B cell (primary cell): ENCODE results near the gene FAM234A. TPM values are rescaled to one million over a fixed set of nuclear protein-coding genes. Genes with fewer than 3 reads are reported as not detected.

Experiments
- ATAC-seq: fragments of 200-7000 bp; cut with Tn5 transposase; one replicate; pipeline ENCODE4 v1.10.0; 2021; ENCODE audit warnings: low read depth, mild to moderate bottlenecking, moderate number of reproducible peaks, moderate library complexity
- CTCF ChIA-PET: fragments of 350-600 bp; sonication (Branson Sonifier 250); formaldehyde crosslinking; loops from one replicate; lab custom pipeline; 2021; ENCODE audit warnings: antibody characterized with exemption, inconsistent platforms; lab: Charles Lee
- POLR2A ChIA-PET: fragments of 350-600 bp; sonication (Branson Sonifier 250); formaldehyde crosslinking; loops from one replicate; lab custom pipeline; 2021; ENCODE audit warnings: antibody characterized with exemption; lab: Charles Lee
- DNase-seq: peaks from one replicate; pipeline ENCODE4 v3.0.0; 2013
- H2AFZ ChIP-seq: 2 replicates; pipeline ENCODE4 v1.6.1; 2012; ENCODE audit warnings: mild to moderate bottlenecking, low read depth, low read length; ENCODE audit not compliant: insufficient read depth, poor library complexity, severe bottlenecking
- H3K27ac ChIP-seq, 2 donors: 1 replicate in 1 of 2; 2 replicates in 1 of 2; pipeline ENCODE4 v1.5.1; 2012 to 2013; ENCODE audit warnings: low read length in 2 of 2, mild to moderate bottlenecking in 2 of 2, moderate library complexity in 1 of 2
- H3K27me3 ChIP-seq, 4 experiments: fragments of 200-600 bp in 1 of 4; sonication (generic) in 1 of 4; replicated peaks in 1 of 4; 1 replicate in 2 of 4; 2 replicates in 2 of 4; pipeline versions ENCODE4 v1.6.1 to v1.7.0; 2013 to 2016; ENCODE audit warnings: low read length in 3 of 4, mild to moderate bottlenecking in 2 of 4, mixed read lengths in 1 of 4, moderate library complexity in 1 of 4; ENCODE audit not compliant: insufficient read depth in 4 of 4, control insufficient read depth in 3 of 4; ENCODE audit errors: control extremely low read depth in 1 of 4
- H3K36me3 ChIP-seq, 2 experiments: replicated peaks in 1 of 2; 1 replicate in 1 of 2; 2 replicates in 1 of 2; pipeline versions ENCODE4 v1.6.1 to v1.7.1; 2013; ENCODE audit warnings: low read length in 1 of 2; ENCODE audit not compliant: insufficient read depth in 2 of 2, control insufficient read depth in 1 of 2; ENCODE audit errors: control extremely low read depth in 1 of 2, extremely low read depth in 1 of 2
- H3K4me1 ChIP-seq, 2 donors: fragments of 200-600 bp in 1 of 2; sonication (generic) in 1 of 2; 1 replicate in 1 of 2; 2 replicates in 1 of 2; pipeline versions ENCODE4 v1.5.1 to v1.6.1; 2013 to 2017; ENCODE audit warnings: low read length in 2 of 2; ENCODE audit not compliant: control insufficient read depth in 2 of 2, insufficient read depth in 2 of 2
- H3K4me2 ChIP-seq: replicated peaks from 2 replicates; pipeline ENCODE3; 2012; ENCODE audit warnings: mild to moderate bottlenecking, low read depth, low read length; ENCODE audit not compliant: poor library complexity, severe bottlenecking
- H3K4me3 ChIP-seq, 5 experiments: fragments of 200-600 bp in 1 of 5; sonication (generic) in 1 of 5; 1 replicate in 3 of 5; 2 replicates in 2 of 5; pipeline versions ENCODE4 v1.5.1 to v1.7.0; 2011 to 2016; ENCODE audit warnings: low read length in 4 of 5, mild to moderate bottlenecking in 4 of 5, low read depth in 2 of 5, control low read depth in 1 of 5, moderate library complexity in 1 of 5; ENCODE audit not compliant: insufficient read depth in 1 of 5; ENCODE audit errors: control extremely low read depth in 1 of 5, extremely low read depth in 1 of 5
- H3K79me2 ChIP-seq: fragments of 200-600 bp; sonication (generic); one replicate; pipeline ENCODE4 v1.6.0; 2016; ENCODE audit warnings: low read length; ENCODE audit not compliant: control insufficient read depth, insufficient read depth
- H3K9ac ChIP-seq: fragments of 200-600 bp; sonication (generic); 2 replicates; pipeline ENCODE4 v1.6.1; 2017; ENCODE audit warnings: mild to moderate bottlenecking, low read length, moderate library complexity
- H3K9me3 ChIP-seq, 3 donors: one replicate each; pipeline versions ENCODE4 v1.6.1 to v1.7.1; 2013; ENCODE audit warnings: low read length in 2 of 3; ENCODE audit not compliant: control insufficient read depth in 2 of 3, insufficient read depth in 1 of 3; ENCODE audit errors: control extremely low read depth in 1 of 3
- H4K20me1 ChIP-seq: 2 replicates; pipeline ENCODE4 v1.6.0; 2012; ENCODE audit warnings: mild to moderate bottlenecking, low read length; ENCODE audit not compliant: insufficient read depth, control insufficient read depth, poor library complexity, severe bottlenecking
- H3K27ac Mint-ChIP-seq: one replicate; pipeline ENCODE4 v1.8.0; 2021; ENCODE audit warnings: mixed read lengths
- H3K27me3 Mint-ChIP-seq: one replicate; pipeline ENCODE4 v1.8.0; 2021; ENCODE audit warnings: mixed read lengths
- H3K4me1 Mint-ChIP-seq: one replicate; pipeline ENCODE4 v1.8.0; 2021; ENCODE audit warnings: mixed read lengths
- H3K4me3 Mint-ChIP-seq: one replicate; pipeline ENCODE4 v1.8.0; 2021; ENCODE audit warnings: mixed read lengths
- H3K9me3 Mint-ChIP-seq: one replicate; pipeline ENCODE4 v1.8.0; 2022; ENCODE audit warnings: mixed read lengths; ENCODE audit not compliant: insufficient read depth
- CTCF ChIP-seq: fragments of 200-600 bp; IDR thresholded peaks from one replicate; pipeline ENCODE4 v1.8.0; 2022; ENCODE audit warnings: antibody characterized with exemption, mild to moderate bottlenecking
- EZH2 ChIP-seq: IDR thresholded peaks from 2 replicates; pipeline ENCODE4 v1.6.1; 2012; ENCODE audit warnings: borderline replicate concordance, low read depth, mild to moderate bottlenecking, moderate library complexity, low read length; ENCODE audit not compliant: insufficient read depth, poor library complexity, severe bottlenecking
- WGBS: methylation state at CpG from one replicate; pipeline ENCODE4 v1.1.5; 2013; ENCODE audit warnings: missing lambda C conversion rate; ENCODE audit not compliant: insufficient coverage; 5-methylcytosine and 5-hydroxymethylcytosine counted together
- intact Hi-C: fragments of 100-400 bp; cut with micrococcal nuclease; formaldehyde crosslinking; loops from one replicate; pipeline ENCODE4 v1.10.0; 2022
- polyA plus RNA-seq: library from polyadenylated mRNA; depleted of rRNA; stranded (reverse); fragments of >200 nt; gene quantifications from 2 replicates; pipeline ENCODE4 v1.2.3, GENCODE V29; 2012
- total RNA-seq, 2 donors: library from RNA; stranded (reverse); fragments of 120-200 nt in 1 of 2; gene quantifications; 1 replicate in 1 of 2; 2 replicates in 1 of 2; pipeline versions ENCODE4 v1.2.3 to v1.2.4, GENCODE V29; 2013 to 2022

Gene FAM234A
- total and polyA plus RNA-seq, 2 donors (not counting 1 experiment from before 2014, with no cell fraction given) = 35.1 to 42.9 TPM

DNA sequence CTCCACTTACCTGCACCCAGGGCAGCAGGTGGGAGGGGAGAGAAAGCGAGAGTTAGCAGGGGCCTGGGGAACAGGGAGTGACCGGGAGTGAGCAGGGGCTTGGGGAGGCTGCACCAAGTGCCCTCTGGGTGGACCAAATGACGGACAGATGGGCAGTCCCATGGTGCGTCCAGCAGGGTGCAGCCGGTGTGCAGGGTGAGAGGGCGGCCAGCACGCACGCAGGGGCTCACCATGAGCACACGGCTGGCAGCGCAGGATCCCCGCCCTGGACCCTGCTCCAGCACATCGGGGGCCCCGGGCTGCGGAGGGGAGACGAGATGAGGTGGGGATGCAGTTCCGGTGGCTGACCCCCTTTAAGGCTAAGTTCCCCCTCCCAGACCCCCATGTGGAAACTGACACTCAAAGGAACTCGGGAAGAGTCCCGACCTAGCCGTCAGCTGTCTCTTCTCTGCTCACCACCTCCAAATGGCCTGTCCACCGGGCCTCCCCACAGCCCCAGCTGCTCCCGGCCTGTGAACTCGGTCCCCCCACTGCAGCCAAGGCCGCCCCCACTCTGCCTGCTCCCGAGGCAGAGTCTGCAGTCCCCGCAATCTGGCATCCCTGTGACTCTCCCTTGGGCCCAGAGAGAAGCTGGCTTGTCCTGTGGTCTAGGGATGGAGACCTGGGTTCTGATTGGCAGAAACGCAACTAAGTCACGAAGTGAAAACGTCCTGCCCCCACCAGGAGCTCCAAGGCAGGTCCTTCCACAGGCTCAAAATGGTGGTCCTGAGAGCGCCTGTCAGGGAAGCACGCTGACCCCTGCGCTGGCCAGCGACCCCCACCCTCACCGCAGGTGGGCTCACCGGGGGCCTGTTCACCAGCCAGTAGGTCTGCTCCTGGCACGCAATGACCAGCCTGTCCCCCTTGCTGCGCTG, 38.3 kb downstream of the FAM234A start:
- Histone ChIP-seq H3K4me3 (no peak overlapping the region), H3K27ac (no peak overlapping the region), H3K4me2 (no peak overlapping the region), H3K9me3 (no peaks in the 10 kb centered on the region), H2AFZ (no peak overlapping the region), H3K79me2 (no peaks in the 10 kb centered on the region), H4K20me1 (no peaks in the 10 kb centered on the region), H3K4me1 (peaks cover 0 to 7% of the 10 kb centered on the region in 2 donors), H3K36me3 (no peaks in the 10 kb centered on the region), H3K27me3 (peaks cover 0 to 22% (median 6%) of the 10 kb centered on the region in 4 experiments), H3K9ac (no peak overlapping the region)
- intact Hi-C loops = no loop called here
- DNase-seq (no peak), ATAC-seq (no peak)
- WGBS = 88% methylated on average over 34 of the region's 36 CpGs
- no peaks in the 10 kb centered on the region for H3K9me3 Mint-ChIP-seq
- H3K27ac Mint-ChIP-seq = no peak overlapping the region
- H3K4me3 Mint-ChIP-seq = no peak overlapping the region
- CTCF ChIA-PET = no interaction called here
- peaks cover 7% of the 10 kb centered on the region for H3K4me1 Mint-ChIP-seq
- POLR2A ChIA-PET = no interaction called here
- TF ChIP-seq CTCF (no peak), EZH2 (no peak)
- H3K27me3 Mint-ChIP-seq = peaks cover 18% of the 10 kb centered on the region
